ENCODE data around the gene XDH.

XDH gene

GRCh38 chr2:31324016-31324633, 90.4 kb downstream of the XDH start:
- TF ChIP-seq ZFX (IDR thresholded peaks at IDR 0.05) (no peak), CTCF (conservative IDR thresholded peaks at IDR 0.05) (no peak)
- no peak overlapping the region for H3K27ac ChIP-seq

GRCh38 chr2:31322371-31322770, 92.2 kb downstream of the XDH start:
- no peak overlapping the region for H3K27ac ChIP-seq
- TF ChIP-seq CTCF (conservative IDR thresholded peaks at IDR 0.05) = no peak
- no peak for TF ChIP-seq ZFX (IDR thresholded peaks at IDR 0.05)

GRCh38 chr2:31319406-31320175, 95.0 kb downstream of the XDH start:
- no peak overlapping the region for H3K27ac ChIP-seq
- TF ChIP-seq ZFX (IDR thresholded peaks at IDR 0.05) (no peak), CTCF (conservative IDR thresholded peaks at IDR 0.05) (no peak)

- H3K27ac ChIP-seq = no peak overlapping the region
Measured at GRCh38 chr2:31318361-31319336, 95.9 kb downstream of the XDH start.

GRCh38 chr2:31317396-31317795, 97.1 kb downstream of the XDH start:
- TF ChIP-seq ZFX (IDR thresholded peaks at IDR 0.05) (no peak), CTCF (conservative IDR thresholded peaks at IDR 0.05) (no peak)
- H3K27ac ChIP-seq = no peak overlapping the region

More at GRCh38 chr2:31318361-31319336, 95.9 kb downstream of the XDH start:
- TF ChIP-seq ZFX (IDR thresholded peaks at IDR 0.05) (no peak), CTCF (conservative IDR thresholded peaks at IDR 0.05) (no peak)

- no peak overlapping the region for H3K27ac ChIP-seq
- TF ChIP-seq CTCF (conservative IDR thresholded peaks at IDR 0.05) (no peak), ZFX (IDR thresholded peaks at IDR 0.05) (no peak)
Measured at GRCh38 chr2:31314761-31315160, 99.8 kb downstream of the XDH start.

All from C4-2B (cell line).